GM21447 (cell line): ENCODE results near the gene DHRS3.

ENCODE experiments used
- ATAC-seq: cut with Tn5 transposase; IDR thresholded peaks from one replicate; pipeline ENCODE4 v1.9.1; 2021; ENCODE audit not compliant: unreplicated experiment

Gene DHRS3

GRCh38 chr1:12519693-12520364, 98.2 kb downstream of the DHRS3 start:
- ATAC-seq, result no peak

GRCh38 chr1:12518931-12519692, 98.9 kb downstream of the DHRS3 start:
- ATAC-seq, result no peak
